IPS-18c (cell line): ENCODE data around the gene FOXP3.

ENCODE experiments used
- H3K4me3 ChIP-seq: 2 replicates; pipeline ENCODE4 v1.7.0; 2013; ENCODE audit warnings: low read depth, mild to moderate bottlenecking, low read length, moderate library complexity; ENCODE audit not compliant: insufficient read depth
- H3K9me3 ChIP-seq: one replicate; pipeline ENCODE4 v1.6.1; 2013; ENCODE audit warnings: mild to moderate bottlenecking, low read length, moderate library complexity; ENCODE audit not compliant: control insufficient read depth, insufficient read depth

FOXP3 gene

GRCh38 chrX:49278081-49278480 lies 13.6 kb upstream of the FOXP3 start:
- Histone ChIP-seq H3K9me3 (peaks cover 19% of the 10 kb centered on the region), H3K4me3 (no peak overlapping the region)

- H3K9me3 ChIP-seq, result peaks cover 19% of the 10 kb centered on the region
Observed at GRCh38 chrX:49277535-49277830, 13.0 kb upstream of the FOXP3 start.

GRCh38 chrX:49276671-49277534 lies 12.4 kb upstream of the FOXP3 start:
- Histone ChIP-seq H3K9me3 (peaks cover 19% of the 10 kb centered on the region), H3K4me3 (no peak overlapping the region)

More at GRCh38 chrX:49277535-49277830, 13.0 kb upstream of the FOXP3 start:
- H3K4me3 ChIP-seq, result no peak overlapping the region

GRCh38 chrX:49276207-49276606 lies 11.7 kb upstream of the FOXP3 start:
- H3K4me3 ChIP-seq, result no peak overlapping the region
- H3K9me3 ChIP-seq, result peaks cover 21% of the 10 kb centered on the region

GRCh38 chrX:49273181-49273727 lies 8.7 kb upstream of the FOXP3 start:
- no peak overlapping the region for H3K4me3 ChIP-seq
- peaks cover 15% of the 10 kb centered on the region for H3K9me3 ChIP-seq

GRCh38 chrX:49272421-49272820 lies 7.9 kb upstream of the FOXP3 start:
- peaks cover 13% of the 10 kb centered on the region for H3K9me3 ChIP-seq
- no peak overlapping the region for H3K4me3 ChIP-seq

DNA sequence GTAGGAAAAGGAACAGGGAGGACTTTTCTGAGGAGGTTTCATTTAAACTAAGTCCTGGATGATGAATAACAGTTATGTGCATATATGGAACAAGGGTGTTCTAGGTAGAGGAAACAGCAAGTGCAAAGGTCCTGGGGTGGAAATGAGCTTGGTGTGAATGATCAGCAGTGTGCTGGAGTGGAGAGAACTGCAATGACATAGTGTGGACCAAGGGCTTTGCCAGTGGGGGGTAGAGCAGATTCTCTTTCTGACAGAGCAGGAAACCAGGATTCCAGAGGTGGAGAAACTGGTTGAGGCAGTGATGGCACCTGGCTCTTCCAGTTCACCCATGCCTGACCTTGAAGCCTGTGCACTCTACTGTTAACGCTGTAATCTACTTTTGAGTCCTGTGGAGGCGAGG lies 6.8 kb upstream of the FOXP3 start:
- H3K9me3 ChIP-seq, result peaks cover 8% of the 10 kb centered on the region
- no peak overlapping the region; the same call in 1 of the 2 replicates for H3K4me3 ChIP-seq

DNA sequence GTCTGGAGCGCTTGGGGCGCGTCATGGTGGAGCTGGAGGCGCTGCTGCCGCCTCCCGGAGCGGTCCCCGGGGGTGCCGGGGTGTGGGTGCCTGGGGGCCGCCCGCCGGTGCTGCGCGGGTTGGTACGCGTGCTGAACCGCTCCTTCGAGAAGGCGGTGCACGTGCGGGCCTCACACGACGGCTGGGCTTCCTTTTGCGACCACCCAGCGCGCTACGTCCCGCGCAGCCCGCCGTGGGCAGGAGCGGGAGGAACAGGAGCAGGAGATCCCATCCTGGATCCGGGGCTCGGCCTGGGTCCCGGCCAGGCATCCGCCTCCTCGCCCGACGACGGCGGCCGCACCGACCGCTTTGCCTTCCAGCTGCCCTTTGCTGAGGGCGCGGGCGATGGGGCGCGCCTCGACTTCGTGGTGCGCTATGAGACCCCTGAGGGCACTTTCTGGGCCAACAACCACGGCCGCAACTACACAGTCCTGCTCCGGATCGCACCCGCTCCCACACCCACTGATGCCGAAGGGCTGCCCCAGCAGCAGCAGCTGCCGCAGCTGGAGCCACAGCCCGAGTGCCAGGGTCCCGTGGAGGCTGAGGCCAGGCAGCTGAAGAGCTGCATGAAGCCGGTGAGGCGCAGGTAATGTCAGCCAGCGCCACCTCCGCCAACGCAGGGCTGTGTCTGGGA lies 5.9 kb upstream of the FOXP3 start:
- peak overlapping the region; percentile 77 for H3K4me3 ChIP-seq
- peaks cover 6% of the 10 kb centered on the region for H3K9me3 ChIP-seq

- peak within 1 kb of the TSS; percentile 77 for H3K4me3 ChIP-seq
- H3K9me3 ChIP-seq, result peaks cover 6% of the 10 kb centered on the region
Observed at GRCh38 chrX:49269767-49270248, 5.3 kb upstream of the FOXP3 start, which contains the start of gene PPP1R3F. TSS of gene PPP1R3F (plus strand) at chrX:49269793. CDS start at chrX:49269870, 77 bp downstream.

DNA sequence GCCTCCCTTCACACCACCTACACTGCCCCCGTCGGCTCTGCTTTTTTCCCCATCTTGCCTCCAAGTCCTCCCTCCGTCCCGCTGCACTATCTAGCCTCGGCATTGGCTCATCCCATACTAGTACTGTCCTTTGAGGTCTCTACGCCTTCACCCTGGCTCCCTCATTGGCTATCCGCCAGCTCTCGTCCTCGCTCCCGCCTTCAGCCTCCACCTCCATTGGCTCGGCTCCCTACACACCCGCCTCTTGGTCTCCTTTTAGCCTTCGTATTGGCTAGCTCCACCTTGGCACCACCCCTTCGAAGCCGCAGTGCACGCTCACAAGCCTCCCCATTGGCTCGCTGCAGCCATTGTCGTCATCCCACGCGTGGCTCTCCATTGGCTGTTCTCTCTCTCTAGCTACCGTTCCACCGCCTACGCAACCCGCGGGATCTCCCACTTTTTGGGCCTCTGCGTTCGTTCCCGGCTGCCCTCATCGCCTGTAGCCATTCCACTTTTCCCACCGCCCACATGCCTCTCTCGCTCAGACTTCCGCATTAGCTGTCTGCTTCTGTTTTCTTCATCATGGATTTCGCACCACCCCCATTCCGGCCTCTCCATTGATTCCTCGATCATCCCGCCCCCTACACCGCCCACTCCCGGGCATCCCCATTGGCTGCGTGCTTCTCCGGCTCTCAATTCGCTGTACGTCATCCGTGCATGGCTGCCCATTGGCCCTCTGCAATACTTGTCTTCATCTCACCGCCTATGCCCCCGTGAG lies 4.7 kb upstream of the FOXP3 start:
- Histone ChIP-seq H3K4me3 (peak overlapping the region; percentile 77), H3K9me3 (peaks cover 6% of the 10 kb centered on the region)

DNA sequence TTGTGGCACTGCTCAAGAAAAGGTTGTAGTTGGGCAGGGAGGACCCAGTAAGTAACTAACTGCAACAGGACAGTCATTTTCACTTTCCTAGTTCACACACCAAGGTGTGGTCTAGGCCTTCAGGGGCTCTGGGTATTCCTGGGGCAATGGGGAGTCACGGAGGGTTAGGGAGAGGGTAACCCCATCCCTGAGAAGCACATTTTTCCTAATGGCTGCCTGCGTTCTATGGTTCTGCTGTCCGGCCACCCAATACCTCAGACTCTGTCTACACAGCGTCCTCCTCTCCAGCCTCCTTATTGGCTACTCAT lies 4.1 kb upstream of the FOXP3 start:
- peaks cover 5% of the 10 kb centered on the region for H3K9me3 ChIP-seq
- H3K4me3 ChIP-seq, result peak overlapping the region; percentile 46

DNA sequence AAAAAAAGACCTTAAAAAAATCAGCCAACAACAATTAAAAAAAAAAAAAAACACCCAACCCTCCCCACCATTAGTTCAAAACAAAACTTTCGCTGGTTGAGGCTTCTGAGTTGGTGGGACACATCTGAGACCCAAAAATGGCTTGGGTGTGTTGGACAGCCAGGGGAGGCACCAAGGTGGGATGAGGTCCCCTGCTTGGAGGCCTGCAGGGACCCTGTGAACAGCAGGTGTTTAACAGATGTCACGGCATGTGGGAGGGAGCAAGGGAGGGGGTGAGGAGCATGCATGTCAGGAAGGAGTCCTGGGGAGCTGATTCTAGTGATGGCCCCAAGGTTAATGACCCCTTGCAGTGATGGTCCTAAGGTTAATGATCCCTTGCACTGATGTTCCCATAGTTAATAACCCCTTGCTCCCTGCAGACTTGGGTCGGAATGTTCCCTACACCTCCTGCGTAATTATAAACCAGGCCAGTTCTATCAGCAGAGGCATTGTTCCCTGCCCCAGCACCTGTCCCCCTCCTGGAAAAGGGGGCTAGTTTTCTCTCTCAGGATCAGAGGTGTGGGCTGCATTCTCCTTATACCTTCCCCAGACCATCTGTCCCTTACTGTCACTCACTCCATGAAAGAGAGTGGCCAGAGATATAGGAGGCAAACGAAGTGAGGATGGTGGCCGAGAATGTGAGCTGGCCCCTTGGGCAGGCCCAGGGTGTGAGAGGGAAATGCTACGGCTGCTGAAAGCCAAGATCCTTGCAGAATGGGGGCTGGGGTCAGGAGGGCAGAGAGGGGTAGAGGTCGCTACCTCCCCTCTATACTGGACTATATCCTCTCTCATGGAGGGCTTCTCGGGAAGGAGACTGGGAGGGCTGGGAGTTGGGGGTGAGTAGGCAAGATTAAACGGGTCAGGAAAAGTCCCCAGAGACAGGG lies 2.3 kb upstream of the FOXP3 start:
- H3K9me3 ChIP-seq, result peaks cover 5% of the 10 kb centered on the region

DNA sequence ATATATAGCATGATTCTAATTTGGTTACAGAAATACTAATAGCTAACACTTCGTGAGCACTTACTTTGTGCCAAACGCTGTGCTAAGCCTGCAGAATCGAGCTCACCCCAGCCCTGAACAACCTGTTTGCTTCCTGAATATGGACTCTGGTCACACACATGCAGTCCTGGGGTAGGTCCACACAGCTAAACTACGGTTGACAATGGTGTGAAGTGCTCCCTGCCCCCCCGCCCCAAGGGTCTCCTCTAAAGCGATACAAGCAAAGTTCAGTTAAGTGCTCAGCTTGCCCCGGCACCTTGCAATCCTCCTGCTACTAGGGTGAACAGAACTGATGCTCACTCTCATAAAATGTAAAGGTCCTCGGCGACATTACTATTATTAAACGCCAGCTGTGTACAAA lies 879 bp downstream of the FOXP3 start:
- Histone ChIP-seq H3K4me3 (no peak overlapping the region), H3K9me3 (peaks cover 8% of the 10 kb centered on the region)

More for the DNA sequence above, 2.3 kb upstream of the FOXP3 start:
- H3K4me3 ChIP-seq, result no peak overlapping the region

DNA sequence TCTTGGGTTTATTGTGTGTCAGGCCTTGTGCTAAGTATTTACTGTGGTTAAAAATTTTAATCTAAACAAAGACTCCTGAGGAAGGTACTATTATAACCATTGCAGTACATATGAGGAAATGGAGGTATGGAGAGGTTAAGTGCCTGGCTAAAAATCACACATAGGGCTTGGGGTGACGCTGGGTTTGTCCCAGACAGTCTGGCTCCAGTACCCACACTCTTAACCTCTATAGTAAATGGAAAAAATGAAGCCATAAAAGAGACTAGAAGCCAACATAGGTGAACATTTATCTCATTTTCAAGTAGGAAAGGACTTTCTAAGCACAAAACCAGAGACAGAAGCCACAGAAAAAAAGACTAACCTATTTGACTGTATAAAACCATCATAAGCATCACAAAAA lies 1.9 kb downstream of the FOXP3 start:
- H3K4me3 ChIP-seq, result no peak overlapping the region
- H3K9me3 ChIP-seq, result peaks cover 10% of the 10 kb centered on the region

GRCh38 chrX:49260221-49260985 lies 4.1 kb downstream of the FOXP3 start:
- peaks cover 10% of the 10 kb centered on the region for H3K9me3 ChIP-seq

GRCh38 chrX:49258749-49259124 lies 5.8 kb downstream of the FOXP3 start:
- Histone ChIP-seq H3K9me3 (peaks cover 13% of the 10 kb centered on the region), H3K4me3 (no peak overlapping the region)

More at GRCh38 chrX:49260221-49260985, 4.1 kb downstream of the FOXP3 start:
- H3K4me3 ChIP-seq, result no peak overlapping the region
